HepG2 (cell line): ENCODE results near the gene SOX9. TPM values are rescaled to one million over a fixed set of nuclear protein-coding genes. Genes with fewer than 3 reads are reported as not detected.
A peak's percentile ranks its signal among the peaks of the same experiment; 100 is the strongest.

Source experiments
- BCL6 ChIP-seq: IDR thresholded peaks from 2 replicates; pipeline ENCODE4 v1.6.1; 2016; ENCODE audit warnings: missing genetic modification reagents, missing compliant biosample characterization
- CHD2 ChIP-seq: IDR thresholded peaks from 2 replicates; pipeline ENCODE4 v1.6.1; 2011; ENCODE audit warnings: low read depth, low read length, improper control_type of control experiment
- DBP ChIP-seq: sonication (generic); formaldehyde crosslinking; IDR thresholded peaks from 2 replicates; pipeline ENCODE4 v1.4.0; 2020; ENCODE audit warnings: missing genetic modification reagents; ENCODE audit errors: not compliant biosample characterization
- E2F5 ChIP-seq: sonication (generic); formaldehyde crosslinking; conservative IDR thresholded peaks from 2 replicates; pipeline ENCODE4 v1.4.0; 2020; ENCODE audit warnings: missing genetic modification reagents
- FOXA1 ChIP-seq, 2 experiments: fragments of 450-650 bp in 1 of 2; sonication (generic) in 1 of 2; formaldehyde crosslinking in 1 of 2; IDR thresholded peaks; 2 replicates each; pipeline versions ENCODE4 v1.4.0 to v1.6.1; 2016 to 2020; ENCODE audit warnings: missing genetic modification reagents in 1 of 2
- HDAC2 ChIP-seq: sonication (generic); formaldehyde crosslinking; IDR thresholded peaks from 2 replicates; pipeline ENCODE4 v1.4.0; 2020; ENCODE audit warnings: missing genetic modification reagents
- HNF4G ChIP-seq, 2 experiments: sonication (generic) in 1 of 2; formaldehyde crosslinking in 1 of 2; IDR thresholded peaks; 2 replicates each; pipeline versions ENCODE4 v1.4.0 to v1.6.1; 2011 to 2020; ENCODE audit warnings: borderline replicate concordance in 2 of 2, low read depth in 2 of 2, mild to moderate bottlenecking in 2 of 2, low read length in 1 of 2, missing genetic modification reagents in 1 of 2, moderate library complexity in 1 of 2
- KDM3A ChIP-seq: IDR thresholded peaks from 2 replicates; pipeline ENCODE4 v1.6.1; 2018; ENCODE audit warnings: low read depth, missing compliant biosample characterization
- NKX3-1 ChIP-seq: sonication (generic); formaldehyde crosslinking; IDR thresholded peaks from 2 replicates; pipeline ENCODE4 v1.5.0; 2020; ENCODE audit warnings: missing genetic modification reagents
- NRL ChIP-seq: sonication (generic); formaldehyde crosslinking; IDR thresholded peaks from 2 replicates; pipeline ENCODE4 v1.5.0; 2020; ENCODE audit warnings: missing genetic modification reagents, mild to moderate bottlenecking, moderate library complexity, borderline replicate concordance
- SMAD9 ChIP-seq: sonication (generic); formaldehyde crosslinking; IDR thresholded peaks from 2 replicates; pipeline ENCODE4 v1.5.1; 2020; ENCODE audit warnings: mild to moderate bottlenecking, missing genetic modification reagents
- TBL1XR1 ChIP-seq: fragments of 150-350 bp; IDR thresholded peaks from 2 replicates; pipeline ENCODE4 v1.6.1; 2014; ENCODE audit warnings: borderline replicate concordance, low read length; ENCODE audit not compliant: partially characterized antibody
- TGIF2 ChIP-seq: IDR thresholded peaks from 2 replicates; pipeline ENCODE4 v1.6.1; 2016; ENCODE audit warnings: control low read depth, missing compliant biosample characterization
- WIZ ChIP-seq: sonication (generic); formaldehyde crosslinking; IDR thresholded peaks from 2 replicates; pipeline ENCODE4 v1.5.1; 2020; ENCODE audit warnings: mild to moderate bottlenecking, missing genetic modification reagents
- ZNF572 ChIP-seq: sonication (generic); formaldehyde crosslinking; IDR thresholded peaks from 2 replicates; pipeline ENCODE4 v1.5.1; 2020; ENCODE audit warnings: mild to moderate bottlenecking, missing genetic modification reagents
- ZNF589 ChIP-seq: sonication (generic); formaldehyde crosslinking; conservative IDR thresholded peaks from 2 replicates; pipeline ENCODE4 v1.8.0; 2022; ENCODE audit warnings: mild to moderate bottlenecking, moderate library complexity, missing genetic modification reagents
- ZNF619 ChIP-seq: sonication (generic); formaldehyde crosslinking; IDR thresholded peaks from 2 replicates; pipeline ENCODE4 v1.4.0; 2020; ENCODE audit warnings: mild to moderate bottlenecking, missing genetic modification reagents
- ZNF703 ChIP-seq: sonication (generic); formaldehyde crosslinking; IDR thresholded peaks from 2 replicates; pipeline ENCODE4 v1.5.1; 2020; ENCODE audit warnings: missing genetic modification reagents, mild to moderate bottlenecking, moderate library complexity, borderline replicate concordance
- ZSCAN20 ChIP-seq: sonication (generic); formaldehyde crosslinking; IDR thresholded peaks from 2 replicates; pipeline ENCODE4 v1.4.0; 2020; ENCODE audit warnings: missing genetic modification reagents, mild to moderate bottlenecking, borderline replicate concordance
- polyA plus RNA-seq, 8 experiments: library from polyadenylated mRNA; depleted of rRNA in 3 of 8; stranded (reverse) in 7 of 8; unstranded in 1 of 8; fragments of >200 nt; fragmentation: Illumina TruSeq in 4 of 8; extraction: Trizol in 4 of 8; gene quantifications; 2 replicates each; pipeline versions ENCODE4 v1.2.1 to v1.2.3, GENCODE V29; 2011 to 2016; ENCODE audit warnings: low read depth in 4 of 8, missing spikeins in 1 of 8, mixed read lengths in 1 of 8; ENCODE audit not compliant: insufficient read depth in 1 of 8
- total RNA-seq, 5 experiments: library from RNA; depleted of rRNA; stranded (reverse); fragments of >200 nt; fragmentation: Illumina TruSeq; extraction: Trizol; gene quantifications; 2 replicates each; pipeline ENCODE4 v1.2.3, GENCODE V29; 2016; ENCODE audit warnings: low read depth in 1 of 5
- TF ChIP-seq, protein P1 (sequence below): sonication (generic); formaldehyde crosslinking; IDR thresholded peaks from 2 replicates; pipeline ENCODE4 v1.4.0; 2020; ENCODE audit warnings: missing genetic modification reagents, borderline replicate concordance
- TF ChIP-seq, protein P2 (sequence below): sonication (generic); formaldehyde crosslinking; IDR thresholded peaks from 2 replicates; pipeline ENCODE4 v1.8.1; 2023; ENCODE audit warnings: mild to moderate bottlenecking, missing genetic modification reagents

SOX9 gene
- total and polyA plus RNA-seq, 2 of the 13 experiments (the other 11 are each of a cell fraction or from before 2014, with no cell fraction given), result 16.1 to 27.6 TPM

- TF ChIP-seq FOXA1 (IDR thresholded peaks at IDR 0.05), result no peak
- TF ChIP-seq FOXA1 (CRISPR knock-in tag; IDR thresholded peaks at IDR 0.05), result peak; percentile 9; the same call in 1 of the 2 replicates
- peak; percentile 60 for TF ChIP-seq BCL6 (CRISPR knock-in tag)
- no peak; the same call in 1 of the 2 replicates for TF ChIP-seq HNF4G (IDR thresholded peaks at IDR 0.05; ENCODE audit: borderline replicate concordance, low read depth, low read length)
- 0 out of 2 replicates have a peak, but pooled peaks have one; percentile 35 for TF ChIP-seq HNF4G (CRISPR knock-in tag; IDR thresholded peaks at IDR 0.05; ENCODE audit: borderline replicate concordance, low read depth)
- TF ChIP-seq ZNF703 (CRISPR knock-in tag), result no peak
- TF ChIP-seq ZNF572 (CRISPR knock-in tag), result peak; percentile 85; the same call in 1 of the 2 replicates
- TF ChIP-seq ZNF589 (CRISPR knock-in tag), result no peak
- TF ChIP-seq CHD2, result no peak
- TF ChIP-seq TBL1XR1, result no peak
- TF ChIP-seq ZNF619 (CRISPR knock-in tag), result peak; percentile 44; the same call in 1 of the 2 replicates
- no peak for TF ChIP-seq SMAD9 (CRISPR knock-in tag)
- no peak for TF ChIP-seq DBP (CRISPR knock-in tag)
- TF ChIP-seq ZSCAN20, result no peak
- peak; percentile 93 for TF ChIP-seq NRL (CRISPR knock-in tag)
- no peak for TF ChIP-seq NKX3-1 (CRISPR knock-in tag)
- no peak for TF ChIP-seq E2F5
- TF ChIP-seq WIZ, result no peak
- peak; percentile 43; the same call in 1 of the 2 replicates for TF ChIP-seq TGIF2
- peak; percentile 65; the same call in 1 of the 2 replicates for TF ChIP-seq KDM3A (CRISPR knock-in tag)
- peak; percentile 68 for TF ChIP-seq HDAC2
- TF ChIP-seq, protein P1, sequence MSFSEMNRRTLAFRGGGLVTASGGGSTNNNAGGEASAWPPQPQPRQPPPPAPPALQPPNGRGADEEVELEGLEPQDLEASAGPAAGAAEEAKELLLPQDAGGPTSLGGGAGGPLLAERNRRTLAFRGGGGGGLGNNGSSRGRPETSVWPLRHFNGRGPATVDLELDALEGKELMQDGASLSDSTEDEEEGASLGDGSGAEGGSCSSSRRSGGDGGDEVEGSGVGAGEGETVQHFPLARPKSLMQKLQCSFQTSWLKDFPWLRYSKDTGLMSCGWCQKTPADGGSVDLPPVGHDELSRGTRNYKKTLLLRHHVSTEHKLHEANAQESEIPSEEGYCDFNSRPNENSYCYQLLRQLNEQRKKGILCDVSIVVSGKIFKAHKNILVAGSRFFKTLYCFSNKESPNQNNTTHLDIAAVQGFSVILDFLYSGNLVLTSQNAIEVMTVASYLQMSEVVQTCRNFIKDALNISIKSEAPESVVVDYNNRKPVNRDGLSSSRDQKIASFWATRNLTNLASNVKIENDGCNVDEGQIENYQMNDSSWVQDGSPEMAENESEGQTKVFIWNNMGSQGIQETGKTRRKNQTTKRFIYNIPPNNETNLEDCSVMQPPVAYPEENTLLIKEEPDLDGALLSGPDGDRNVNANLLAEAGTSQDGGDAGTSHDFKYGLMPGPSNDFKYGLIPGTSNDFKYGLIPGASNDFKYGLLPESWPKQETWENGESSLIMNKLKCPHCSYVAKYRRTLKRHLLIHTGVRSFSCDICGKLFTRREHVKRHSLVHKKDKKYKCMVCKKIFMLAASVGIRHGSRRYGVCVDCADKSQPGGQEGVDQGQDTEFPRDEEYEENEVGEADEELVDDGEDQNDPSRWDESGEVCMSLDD (CRISPR knock-in tag), result 0 out of 2 replicates have a peak, but pooled peaks have one; percentile 15
- TF ChIP-seq, protein P2, sequence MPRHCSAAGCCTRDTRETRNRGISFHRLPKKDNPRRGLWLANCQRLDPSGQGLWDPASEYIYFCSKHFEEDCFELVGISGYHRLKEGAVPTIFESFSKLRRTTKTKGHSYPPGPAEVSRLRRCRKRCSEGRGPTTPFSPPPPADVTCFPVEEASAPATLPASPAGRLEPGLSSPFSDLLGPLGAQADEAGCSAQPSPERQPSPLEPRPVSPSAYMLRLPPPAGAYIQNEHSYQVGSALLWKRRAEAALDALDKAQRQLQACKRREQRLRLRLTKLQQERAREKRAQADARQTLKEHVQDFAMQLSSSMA (CRISPR knock-in tag), result 0 out of 2 replicates have a peak, but pooled peaks have one; percentile 59
These were observed 763 bp upstream of the SOX9 start (continued) for GRCh38 chr17:72119873-72120641.
